ENCODE measurements around the gene TPK1. TPM values are rescaled to one million over a fixed set of nuclear protein-coding genes. Genes with fewer than 3 reads are reported as not detected.

The TPK1 gene
- total RNA-seq, 4 donors from 2014 or later: 8.0 to 15.6 (median 11.1) TPM

GRCh38 chr7:144862612-144863319, 26.9 kb upstream of the TPK1 start:
- TF ChIP-seq, protein P1, sequence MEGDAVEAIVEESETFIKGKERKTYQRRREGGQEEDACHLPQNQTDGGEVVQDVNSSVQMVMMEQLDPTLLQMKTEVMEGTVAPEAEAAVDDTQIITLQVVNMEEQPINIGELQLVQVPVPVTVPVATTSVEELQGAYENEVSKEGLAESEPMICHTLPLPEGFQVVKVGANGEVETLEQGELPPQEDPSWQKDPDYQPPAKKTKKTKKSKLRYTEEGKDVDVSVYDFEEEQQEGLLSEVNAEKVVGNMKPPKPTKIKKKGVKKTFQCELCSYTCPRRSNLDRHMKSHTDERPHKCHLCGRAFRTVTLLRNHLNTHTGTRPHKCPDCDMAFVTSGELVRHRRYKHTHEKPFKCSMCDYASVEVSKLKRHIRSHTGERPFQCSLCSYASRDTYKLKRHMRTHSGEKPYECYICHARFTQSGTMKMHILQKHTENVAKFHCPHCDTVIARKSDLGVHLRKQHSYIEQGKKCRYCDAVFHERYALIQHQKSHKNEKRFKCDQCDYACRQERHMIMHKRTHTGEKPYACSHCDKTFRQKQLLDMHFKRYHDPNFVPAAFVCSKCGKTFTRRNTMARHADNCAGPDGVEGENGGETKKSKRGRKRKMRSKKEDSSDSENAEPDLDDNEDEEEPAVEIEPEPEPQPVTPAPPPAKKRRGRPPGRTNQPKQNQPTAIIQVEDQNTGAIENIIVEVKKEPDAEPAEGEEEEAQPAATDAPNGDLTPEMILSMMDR (IDR thresholded peaks at IDR 0.05; ENCODE audit: low read depth): no peak

- TF ChIP-seq, protein P1 (IDR thresholded peaks at IDR 0.05; ENCODE audit: low read depth): no peak
Observed at GRCh38 chr7:144859739-144860138, 23.9 kb upstream of the TPK1 start.

GRCh38 chr7:144857463-144857862, 21.6 kb upstream of the TPK1 start:
- TF ChIP-seq, protein P1 (IDR thresholded peaks at IDR 0.05; ENCODE audit: low read depth): no peak

DNA sequence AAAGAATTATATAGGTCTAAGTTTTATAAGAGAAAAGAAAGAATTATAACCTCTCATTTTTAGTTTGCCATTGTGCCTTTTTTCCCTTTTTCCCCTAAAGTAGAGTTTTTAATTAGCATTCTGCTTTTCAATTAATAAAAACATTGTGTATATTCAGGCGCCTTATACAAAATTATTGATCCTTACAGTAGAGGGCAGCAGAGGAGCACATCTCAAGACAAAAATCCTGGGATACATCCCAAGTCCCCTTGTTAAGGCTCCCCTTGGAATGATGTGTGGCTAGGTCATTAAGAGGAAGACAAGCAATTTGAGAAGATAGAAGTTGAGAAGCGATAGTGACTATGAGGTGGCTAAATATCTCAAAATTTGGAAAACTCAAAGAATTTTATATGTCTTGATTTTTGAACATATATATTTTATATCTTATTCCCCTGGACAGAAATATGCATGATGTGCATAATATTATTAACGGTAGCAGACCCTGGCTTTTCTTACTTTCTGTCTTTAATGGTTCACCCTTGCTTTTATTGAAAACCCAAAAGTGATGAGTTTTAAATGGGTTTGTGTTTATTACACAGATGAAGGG, 19.1 kb upstream of the TPK1 start:
- TF ChIP-seq, protein P1 (IDR thresholded peaks at IDR 0.05; ENCODE audit: low read depth): no peak

GRCh38 chr7:144853542-144853941, 17.7 kb upstream of the TPK1 start:
- TF ChIP-seq, protein P1 (IDR thresholded peaks at IDR 0.05; ENCODE audit: low read depth): no peak

GRCh38 chr7:144848078-144848477, 12.2 kb upstream of the TPK1 start:
- TF ChIP-seq, protein P1 (IDR thresholded peaks at IDR 0.05; ENCODE audit: low read depth): no peak

GRCh38 chr7:144842377-144842851, 6.6 kb upstream of the TPK1 start:
- TF ChIP-seq, protein P1 (IDR thresholded peaks at IDR 0.05; ENCODE audit: low read depth): no peak
